Activated CD8-positive, alpha-beta memory T cell treated with anti-CD3 and anti-CD28 coated beads, Interleukin-2, amount 50 U/mL, for 1 hour (primary cell): ENCODE measurements around the gene GLIPR1.
A peak's percentile ranks its signal among the peaks of the same experiment; 100 is the strongest.
"Not testable (repeated sequence)": the region's sequence is repeated elsewhere in the genome, so short reads cannot be mapped to it uniquely, and the experiment has no call there.

Source experiments
- DNase-seq: peaks from one replicate; pipeline ENCODE4 v3.0.0-alpha.2; 2020; ENCODE audit errors: extremely low read depth

Gene GLIPR1

GRCh38 chr12:75480469-75480949 lies at the start of gene GLIPR1:
Gene GLIPR1, plus strand, starts transcription at chr12:75480755. Its CDS starts 126 bp downstream, at chr12:75480881.
- DNase-seq = peak; percentile 56

- no peak for DNase-seq
These were observed 47.6 kb upstream of the GLIPR1 start for GRCh38 chr12:75432924-75433323.

GRCh38 chr12:75437564-75437963 lies 43.0 kb upstream of the GLIPR1 start:
- no peak for DNase-seq

- DNase-seq = no peak
These were observed 42.3 kb upstream of the GLIPR1 start for GRCh38 chr12:75438059-75438754.

- DNase-seq = no peak
These were observed 41.5 kb upstream of the GLIPR1 start for GRCh38 chr12:75439048-75439447.

- no peak for DNase-seq
These were observed 40.6 kb upstream of the GLIPR1 start for GRCh38 chr12:75439930-75440329.

- not testable (repeated sequence) for DNase-seq
These were observed 38.7 kb upstream of the GLIPR1 start for GRCh38 chr12:75441687-75442449.

- DNase-seq = not testable (repeated sequence)
These were observed 38.1 kb upstream of the GLIPR1 start for GRCh38 chr12:75442454-75442853.

GRCh38 chr12:75443709-75444108 lies 36.8 kb upstream of the GLIPR1 start:
- no peak for DNase-seq

GRCh38 chr12:75444429-75445136 lies 36.0 kb upstream of the GLIPR1 start:
- DNase-seq = no peak

- DNase-seq = not testable (repeated sequence)
These were observed 35.4 kb upstream of the GLIPR1 start for GRCh38 chr12:75445137-75445507.

- DNase-seq = no peak
These were observed 33.7 kb upstream of the GLIPR1 start for GRCh38 chr12:75446857-75447256.

- no peak for DNase-seq
These were observed 32.7 kb upstream of the GLIPR1 start for GRCh38 chr12:75447691-75448393.

- no peak for DNase-seq
These were observed 27.8 kb upstream of the GLIPR1 start for GRCh38 chr12:75452675-75453330.

GRCh38 chr12:75455839-75456238 lies 24.7 kb upstream of the GLIPR1 start:
- no peak for DNase-seq

- DNase-seq = no peak
These were observed 23.4 kb upstream of the GLIPR1 start for GRCh38 chr12:75457191-75457590.

GRCh38 chr12:75457866-75458265 lies 22.7 kb upstream of the GLIPR1 start:
- DNase-seq = not testable (repeated sequence)

- DNase-seq = no peak
These were observed 20.8 kb upstream of the GLIPR1 start for GRCh38 chr12:75459755-75460154.

- no peak for DNase-seq
These were observed 20.4 kb upstream of the GLIPR1 start for GRCh38 chr12:75460204-75460603.

GRCh38 chr12:75471902-75472890 lies 8.4 kb upstream of the GLIPR1 start:
- no peak for DNase-seq
